Inflammatory macrophage (primary cell): ENCODE measurements around the gene STX16.

Source experiments
- DNase-seq, 2 donors: peaks; one replicate each; pipeline ENCODE4 v3.0.0-alpha.2; 2020 to 2022

The STX16 gene

DNA sequence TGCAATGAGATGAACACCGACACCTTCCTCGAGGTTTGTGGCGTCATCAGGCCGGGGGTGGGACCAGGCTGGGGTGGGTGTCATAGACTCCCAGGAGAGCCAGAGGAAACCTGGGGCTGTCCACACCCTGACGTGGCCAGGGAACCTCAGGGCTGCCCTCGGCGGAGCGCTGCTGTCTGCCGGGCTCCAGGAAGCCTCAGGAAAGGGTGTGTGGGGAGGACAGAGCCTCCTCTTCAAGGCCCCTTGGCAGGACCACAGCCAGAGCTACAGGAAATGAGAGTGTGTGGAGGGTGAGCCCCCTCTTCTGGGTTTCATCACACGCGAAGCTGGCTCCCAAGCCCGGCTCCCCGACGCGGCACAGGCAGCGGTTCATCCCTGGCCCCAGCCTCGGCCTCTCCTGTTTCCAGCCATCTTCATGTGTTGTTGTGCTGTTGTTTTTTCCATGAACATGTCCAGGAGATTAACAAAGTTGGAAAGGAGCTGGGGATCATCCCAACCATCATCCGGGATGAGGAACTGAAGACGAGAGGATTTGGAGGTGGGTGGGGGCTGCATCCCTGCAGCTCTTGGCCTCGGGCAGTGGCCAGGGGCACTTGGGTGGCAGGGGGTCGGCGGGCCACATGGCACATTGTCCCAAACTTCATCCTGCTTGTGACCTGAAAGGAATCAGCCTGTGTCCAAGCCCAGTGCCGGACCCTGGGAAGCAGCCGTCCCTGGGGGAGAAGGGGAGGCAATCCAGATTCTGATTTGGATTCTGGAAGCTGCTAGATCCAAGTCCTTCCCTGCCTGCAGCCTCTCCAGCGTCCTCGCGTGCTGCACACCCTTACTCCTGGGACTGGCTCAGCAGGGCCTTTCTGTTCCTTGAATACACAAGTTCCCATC, 47.9 kb downstream of the STX16 start:
- no peak for DNase-seq

DNA sequence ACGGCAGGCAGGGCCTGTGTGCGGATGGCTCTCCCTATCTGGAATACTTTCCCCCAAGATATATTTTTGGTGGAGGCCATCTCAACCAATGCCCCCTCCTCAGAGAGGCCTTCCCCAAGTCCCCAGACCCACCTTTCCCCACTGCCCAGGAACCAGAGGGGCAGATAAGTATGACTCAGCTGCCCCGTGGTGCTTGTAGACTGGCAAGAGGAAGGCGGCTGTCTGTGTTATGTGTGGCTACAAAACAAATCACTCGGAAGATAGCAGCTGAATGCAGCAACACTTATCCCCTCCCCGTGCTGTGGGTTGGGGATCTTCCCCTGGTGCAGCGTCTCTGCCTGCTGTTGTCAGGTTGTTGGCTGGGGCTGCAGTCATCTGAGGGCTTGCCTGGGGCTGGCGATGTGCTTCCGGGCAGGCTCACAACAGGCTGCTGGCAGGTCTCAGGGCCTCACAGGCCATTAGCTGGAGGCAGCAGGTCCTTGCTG, 48.6 kb downstream of the STX16 start:
- no peak for DNase-seq

DNA sequence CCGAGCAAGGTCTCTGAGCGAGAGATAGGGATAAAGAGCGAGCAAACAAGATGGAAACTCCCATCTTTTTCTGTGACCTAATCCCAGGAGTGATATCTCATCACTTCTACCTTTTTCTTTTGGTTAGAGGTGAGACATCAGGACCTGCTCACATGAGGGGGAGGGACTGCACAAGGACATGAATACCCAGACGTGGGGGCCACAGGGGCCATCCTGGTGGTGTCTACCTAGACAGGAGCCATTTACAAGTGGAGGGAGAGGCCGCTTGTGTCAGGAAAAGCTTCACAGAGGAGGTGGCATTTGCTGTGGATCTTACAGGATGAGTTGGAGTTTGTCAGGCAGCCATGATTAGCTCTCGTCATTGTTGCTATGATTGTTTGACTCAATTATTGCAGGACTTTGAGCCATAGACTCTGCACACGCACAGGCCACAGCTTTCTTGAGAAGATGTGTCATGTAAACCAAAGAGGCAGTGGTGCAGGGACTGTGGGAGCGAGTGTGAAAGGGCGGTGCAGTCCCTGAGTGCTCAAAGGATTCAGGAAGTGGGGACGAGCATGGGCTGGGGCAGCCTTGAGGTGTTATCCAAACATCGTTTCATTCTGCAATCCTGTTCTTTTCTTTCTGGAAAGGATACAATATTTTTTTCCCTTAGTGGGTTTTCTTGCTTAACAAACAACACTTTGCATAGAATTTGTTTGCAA, 49.2 kb downstream of the STX16 start:
- DNase-seq: no peak

DNA sequence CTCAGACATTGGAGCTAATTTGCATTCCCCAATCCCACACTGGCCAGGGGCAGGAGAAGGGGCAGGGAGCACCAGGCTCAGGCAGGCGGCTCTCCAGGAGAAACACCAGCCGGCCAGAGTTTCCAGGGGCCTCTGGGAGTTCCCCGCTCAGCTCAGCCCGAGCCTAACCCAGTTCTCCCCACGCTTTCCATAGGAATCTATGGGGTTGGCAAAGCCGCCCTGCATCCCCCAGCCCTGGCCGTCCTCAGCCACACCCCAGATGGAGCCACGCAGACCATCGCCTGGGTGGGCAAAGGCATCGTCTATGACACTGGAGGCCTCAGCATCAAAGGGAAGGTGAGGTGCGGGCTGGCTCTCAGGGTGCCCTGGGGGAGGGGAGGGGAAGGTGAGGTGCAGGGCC, 49.7 kb downstream of the STX16 start:
- DNase-seq: no peak

DNA sequence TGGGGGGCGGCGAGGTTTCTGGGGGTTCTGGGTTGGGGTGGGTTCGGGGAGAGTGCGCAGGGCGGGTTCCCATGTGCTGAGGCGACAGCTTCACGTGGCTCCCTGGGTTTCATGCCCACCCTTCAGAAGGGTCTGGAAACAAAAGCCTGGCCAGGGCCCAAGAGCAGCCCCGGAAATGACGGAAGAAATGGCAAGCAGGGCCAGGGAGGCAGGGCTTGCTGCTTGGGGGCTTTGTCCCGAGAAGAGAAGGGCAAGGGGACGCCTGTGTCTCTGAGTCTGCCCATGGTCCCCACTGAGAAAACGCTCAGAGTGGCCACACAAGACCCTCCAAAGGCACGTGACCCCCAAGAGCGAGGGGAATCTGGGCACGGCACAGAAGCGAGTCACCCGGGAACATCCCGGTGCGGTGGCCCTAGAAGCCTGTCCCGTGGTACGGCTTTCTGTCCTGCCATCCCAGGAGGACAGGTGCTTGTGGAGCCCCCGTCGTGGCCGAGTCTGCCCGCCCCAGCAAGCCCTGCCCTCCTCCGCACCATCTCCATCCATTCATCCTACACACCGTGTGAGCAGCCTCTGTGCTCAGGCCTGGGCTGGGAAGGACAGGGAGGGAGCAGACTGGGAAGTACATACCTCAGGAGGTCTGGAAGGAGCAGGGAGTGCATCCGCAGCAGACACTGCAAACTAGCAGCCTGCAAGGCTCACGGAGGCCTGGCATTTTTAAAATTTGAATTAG, 50.5 kb downstream of the STX16 start:
- DNase-seq: no peak

DNA sequence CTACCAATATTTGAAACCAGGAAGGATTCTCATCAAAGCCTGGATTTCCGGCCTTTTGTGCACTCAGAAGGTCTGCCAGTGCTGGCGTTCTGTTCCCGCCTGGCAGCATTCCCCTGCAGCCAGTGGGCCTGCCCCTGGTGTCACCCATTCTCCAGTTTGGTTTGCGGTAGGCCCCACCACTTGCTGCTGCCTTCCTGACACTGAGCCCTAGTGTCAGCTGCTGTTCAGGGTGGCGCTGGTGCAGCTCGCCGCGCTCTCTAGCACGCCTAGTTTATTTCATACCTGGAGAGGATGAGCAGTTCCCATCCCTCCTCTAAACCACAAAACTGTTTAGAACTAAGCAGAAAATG, 51.1 kb downstream of the STX16 start:
- DNase-seq: no peak

DNA sequence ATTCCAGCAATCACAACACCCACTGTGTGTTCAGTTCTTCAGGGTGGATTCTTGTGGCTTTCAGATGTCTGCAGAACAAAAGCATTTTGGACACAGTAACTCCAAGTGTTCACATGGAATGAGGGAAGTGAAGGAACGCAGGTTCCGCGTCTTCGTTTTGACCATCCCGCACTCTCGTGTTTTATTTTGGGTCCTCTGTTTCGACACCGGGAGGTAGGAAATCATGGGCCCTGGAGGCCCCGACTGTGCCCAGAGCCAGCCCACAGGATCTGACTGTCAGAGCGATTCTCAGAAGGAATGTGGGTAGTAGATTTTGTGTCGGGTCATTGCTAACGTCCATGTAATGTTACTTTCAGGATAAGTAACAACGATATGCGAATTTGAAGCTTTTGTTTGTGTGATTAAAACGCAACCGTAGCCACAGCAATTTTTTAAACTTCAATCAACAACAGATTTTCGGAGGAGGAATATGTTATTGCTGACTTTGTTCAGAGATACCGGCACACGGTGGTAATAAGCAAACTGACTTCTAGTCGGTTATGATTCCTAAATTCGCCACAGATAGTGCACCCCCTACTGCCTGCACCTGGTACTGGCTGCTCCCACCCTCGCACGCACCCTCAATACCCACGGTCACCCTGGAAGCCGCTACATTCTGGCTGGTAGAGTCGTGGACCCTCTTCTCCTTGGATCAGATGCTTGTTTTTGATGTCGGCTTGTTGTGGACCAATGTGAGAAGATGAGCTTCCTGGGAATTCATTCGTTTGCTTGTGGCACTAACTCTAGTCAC, 52.0 kb downstream of the STX16 start:
- DNase-seq: no peak

DNA sequence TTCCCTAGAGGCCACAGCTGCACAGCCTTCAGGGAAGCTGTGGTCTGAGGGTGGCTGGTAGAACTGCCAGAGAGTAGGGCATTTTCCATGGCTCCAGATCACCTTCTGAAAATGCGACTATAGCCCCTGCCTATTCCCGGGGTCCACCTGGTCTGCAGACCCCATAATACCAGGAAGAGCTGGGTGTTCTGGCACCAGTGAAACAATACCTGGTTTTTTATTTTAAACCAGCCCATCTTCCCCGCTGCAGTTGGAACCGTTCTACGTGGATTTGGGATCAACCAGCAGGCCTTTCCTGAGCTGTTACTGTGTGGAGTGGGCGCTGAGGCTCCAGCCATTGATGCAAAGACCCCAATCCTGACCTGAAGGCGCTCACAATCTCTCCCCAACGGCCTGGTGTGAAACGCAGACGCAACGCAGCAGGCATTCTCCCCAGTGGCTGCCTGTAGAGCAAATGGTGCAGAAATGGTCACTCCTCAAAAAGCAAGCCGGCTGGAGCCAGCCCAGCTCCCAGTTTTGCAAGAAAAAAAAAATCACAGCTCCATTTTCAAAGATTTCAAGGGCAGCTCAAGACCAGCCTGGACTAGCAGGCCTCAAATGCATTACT, 52.8 kb downstream of the STX16 start:
- no peak for DNase-seq

DNA sequence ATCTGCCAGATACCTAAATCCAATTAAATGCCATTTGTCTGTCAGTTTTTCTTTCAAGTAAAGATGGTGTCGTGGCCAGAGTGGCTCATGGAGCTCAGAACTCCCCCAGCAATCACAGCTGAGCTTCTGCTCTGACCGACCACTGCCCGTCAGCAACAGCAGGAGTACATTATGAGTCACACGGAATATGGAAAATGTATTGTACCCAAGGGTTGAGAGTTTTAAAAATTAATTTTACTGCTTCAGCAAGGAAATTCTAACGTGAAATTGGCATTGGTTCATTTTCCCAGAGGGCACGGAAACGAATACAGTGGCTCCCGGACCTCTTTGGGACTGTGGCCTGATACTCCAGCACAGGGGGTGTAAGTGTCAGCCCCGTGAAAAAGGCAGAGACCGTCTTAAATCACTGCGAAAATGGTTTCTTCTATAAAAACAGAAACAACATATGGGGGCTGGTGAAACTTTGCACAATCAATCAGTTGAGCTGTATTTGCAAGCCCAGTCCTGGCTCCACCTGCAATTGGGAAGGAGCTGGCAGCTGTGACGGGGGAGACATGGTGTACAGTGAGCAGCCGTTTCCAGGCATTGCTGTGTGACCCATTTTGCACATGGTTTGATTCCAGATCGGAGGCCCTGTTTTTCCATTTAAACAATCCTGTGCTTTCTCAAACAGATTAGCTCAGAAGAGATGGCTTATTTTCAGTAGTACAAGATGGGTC, 54.3 kb downstream of the STX16 start:
- DNase-seq: no peak

DNA sequence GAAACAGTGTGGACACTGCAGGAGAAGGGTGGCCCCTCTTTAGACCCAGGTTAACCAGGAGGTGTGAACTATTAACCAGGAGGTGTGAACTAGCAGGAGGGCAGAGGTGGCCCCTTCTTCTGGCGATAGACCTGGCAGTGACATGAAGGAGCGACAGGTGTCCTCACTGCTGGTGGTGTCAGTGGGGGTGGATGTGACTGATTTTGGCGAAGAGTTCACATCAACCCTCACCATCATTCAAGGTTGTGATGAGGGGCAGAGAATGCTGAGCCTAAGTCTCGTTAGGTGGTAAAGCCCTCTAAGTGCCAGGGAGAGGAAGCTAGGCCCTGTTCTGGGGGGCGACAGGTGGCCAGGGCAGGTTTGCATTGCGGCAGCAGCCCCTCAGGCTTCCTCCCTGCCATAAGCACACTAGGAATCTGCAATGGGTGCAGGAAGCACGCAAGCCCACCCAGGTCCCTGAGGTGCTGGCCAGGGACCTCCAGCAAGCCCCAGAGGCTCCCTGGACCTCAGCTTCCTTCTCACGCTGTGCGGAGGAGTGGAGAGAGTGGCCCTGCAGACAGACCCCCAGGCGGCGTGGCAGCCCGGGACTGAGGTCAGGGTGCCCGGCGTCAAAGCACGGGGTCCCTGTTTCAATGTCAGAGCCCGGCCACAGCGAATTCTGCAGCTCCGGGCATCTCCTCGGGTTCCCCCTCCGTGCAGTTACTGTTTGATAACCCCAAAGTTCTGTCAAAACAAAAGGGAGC, 55.2 kb downstream of the STX16 start:
- no peak for DNase-seq

DNA sequence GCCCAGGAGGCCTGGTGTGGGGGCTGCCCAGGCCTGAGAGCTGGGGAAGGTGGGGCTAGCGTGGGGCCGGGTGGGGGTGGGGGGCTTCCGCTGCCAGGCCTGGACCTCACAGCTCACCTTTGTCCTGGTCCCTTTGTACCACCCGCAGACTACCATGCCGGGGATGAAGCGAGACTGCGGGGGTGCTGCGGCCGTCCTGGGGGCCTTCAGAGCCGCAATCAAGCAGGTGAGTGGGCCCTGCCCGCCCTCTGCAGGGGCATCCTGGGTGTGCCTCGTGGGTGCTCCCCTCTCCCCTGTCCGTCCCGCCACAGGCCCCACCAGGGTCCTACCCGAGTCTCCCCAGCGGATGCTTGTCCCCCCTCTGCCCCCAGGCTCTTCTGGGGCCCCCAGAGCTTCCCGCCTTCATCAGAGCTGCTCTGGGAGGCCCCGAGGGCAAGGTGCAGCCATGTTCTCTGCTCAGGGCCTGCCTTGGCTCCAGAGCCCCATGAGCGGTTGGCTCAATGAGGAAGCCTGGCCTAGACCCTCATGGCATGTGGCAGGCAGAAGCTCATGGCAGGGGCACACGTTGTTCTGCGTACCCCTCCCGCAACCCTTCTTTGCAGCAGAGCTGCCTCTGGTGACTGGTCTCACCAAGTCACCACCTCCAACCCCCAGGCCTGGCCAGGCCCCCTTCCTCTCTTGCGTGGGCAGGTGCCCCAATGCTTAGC, 56.0 kb downstream of the STX16 start:
- no peak for DNase-seq

DNA sequence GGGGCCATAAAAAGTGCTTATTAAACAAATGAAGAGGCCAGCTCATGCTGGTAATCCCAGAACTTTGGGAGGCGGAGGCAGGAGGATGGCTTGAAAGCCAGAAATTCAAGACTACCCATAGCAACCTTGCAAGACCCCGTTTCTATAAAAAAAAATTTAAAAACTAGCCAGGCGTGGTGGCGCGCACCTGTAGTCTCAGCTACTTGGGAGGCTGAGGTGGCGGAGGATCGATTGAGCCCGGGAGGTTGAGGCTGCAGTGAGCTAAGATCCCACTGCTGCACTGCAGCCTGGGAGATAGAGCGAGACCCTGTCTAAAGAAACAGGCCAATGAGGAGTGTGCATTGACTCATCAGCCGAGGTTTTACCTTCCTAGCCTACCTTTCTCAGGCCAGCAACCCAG, 56.7 kb downstream of the STX16 start:
- DNase-seq: no peak

DNA sequence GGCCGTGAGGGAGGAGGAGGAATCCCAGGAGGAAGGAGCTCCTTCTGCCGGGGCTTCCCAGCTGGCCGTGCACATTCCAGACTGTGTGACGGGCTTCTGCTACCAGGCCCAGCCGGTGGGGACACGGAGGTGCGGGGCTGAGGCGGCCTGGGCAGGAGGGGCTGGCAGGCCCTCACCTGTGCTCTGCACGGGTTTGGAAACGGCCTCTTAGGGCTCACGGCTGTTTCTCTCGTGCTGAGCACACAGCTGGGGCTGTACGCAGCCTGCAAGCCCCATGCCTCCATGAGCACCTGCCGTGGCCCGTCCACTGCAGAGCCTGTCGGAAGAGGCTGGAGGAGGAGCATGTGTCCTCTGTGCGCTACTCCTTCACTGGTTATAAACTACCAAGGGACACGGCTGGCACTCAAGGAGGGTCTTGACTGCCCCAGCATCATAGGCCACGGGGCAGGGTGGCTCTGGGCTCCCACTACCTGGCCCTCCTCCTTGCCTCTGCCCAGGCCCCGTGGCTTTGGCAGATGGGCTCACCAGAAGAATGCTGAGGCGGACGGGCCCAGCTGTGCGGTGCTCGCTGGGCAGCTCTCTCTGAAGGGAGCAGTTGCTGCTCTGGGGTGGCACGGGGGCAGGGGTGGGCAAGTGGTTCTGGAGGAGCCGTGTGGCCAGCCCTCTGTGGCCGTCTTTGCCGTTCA, 57.3 kb downstream of the STX16 start:
- DNase-seq: no peak

DNA sequence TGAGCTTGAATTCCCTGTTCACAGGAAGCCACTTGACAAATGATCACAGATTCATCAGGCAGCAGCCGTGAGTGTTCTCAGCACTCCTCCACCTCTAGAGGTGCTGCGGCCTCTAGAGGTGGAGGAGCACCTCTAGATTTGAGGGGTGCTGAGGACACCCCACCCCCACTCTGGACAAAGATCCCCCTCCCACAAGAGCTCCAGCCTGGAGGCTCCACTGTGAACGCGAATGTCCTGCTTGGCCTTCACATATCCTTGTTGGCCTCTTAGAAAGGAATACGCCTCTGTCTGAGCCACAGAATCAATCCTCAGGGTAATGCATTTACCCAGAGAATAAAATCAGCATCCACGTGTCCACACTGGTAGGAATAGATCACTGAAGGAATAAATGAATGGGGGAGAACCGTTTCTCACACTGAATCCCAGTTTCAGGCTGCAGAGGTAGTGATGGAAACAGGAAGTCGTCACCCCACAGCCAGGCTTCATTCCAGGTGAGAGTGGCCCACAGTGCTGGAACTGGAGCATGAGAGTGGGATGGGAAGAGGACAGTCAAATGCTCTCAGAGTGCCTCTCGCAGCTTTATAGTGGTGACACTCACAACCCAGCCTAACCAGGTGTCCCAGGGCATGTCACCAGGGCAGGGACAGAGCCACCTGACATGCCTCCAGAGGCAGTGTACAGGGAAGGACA, 58.1 kb downstream of the STX16 start:
- no peak for DNase-seq

DNA sequence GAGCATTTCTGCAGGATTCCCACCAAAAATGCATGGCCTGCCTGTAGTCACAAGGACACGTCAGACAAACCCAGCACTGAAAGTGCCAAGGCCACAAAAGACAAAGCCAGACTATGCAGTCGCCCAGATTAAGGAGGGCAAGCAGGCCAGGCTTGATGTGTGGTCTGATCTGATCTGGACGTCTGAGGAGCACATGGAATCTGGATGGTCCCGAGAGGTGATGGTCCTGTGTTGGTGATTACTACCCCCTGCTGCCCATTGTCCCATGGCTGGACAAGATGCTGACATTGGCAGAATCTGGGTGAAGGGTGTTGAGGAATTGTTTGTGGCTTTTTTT, 58.6 kb downstream of the STX16 start:
- no peak for DNase-seq

DNA sequence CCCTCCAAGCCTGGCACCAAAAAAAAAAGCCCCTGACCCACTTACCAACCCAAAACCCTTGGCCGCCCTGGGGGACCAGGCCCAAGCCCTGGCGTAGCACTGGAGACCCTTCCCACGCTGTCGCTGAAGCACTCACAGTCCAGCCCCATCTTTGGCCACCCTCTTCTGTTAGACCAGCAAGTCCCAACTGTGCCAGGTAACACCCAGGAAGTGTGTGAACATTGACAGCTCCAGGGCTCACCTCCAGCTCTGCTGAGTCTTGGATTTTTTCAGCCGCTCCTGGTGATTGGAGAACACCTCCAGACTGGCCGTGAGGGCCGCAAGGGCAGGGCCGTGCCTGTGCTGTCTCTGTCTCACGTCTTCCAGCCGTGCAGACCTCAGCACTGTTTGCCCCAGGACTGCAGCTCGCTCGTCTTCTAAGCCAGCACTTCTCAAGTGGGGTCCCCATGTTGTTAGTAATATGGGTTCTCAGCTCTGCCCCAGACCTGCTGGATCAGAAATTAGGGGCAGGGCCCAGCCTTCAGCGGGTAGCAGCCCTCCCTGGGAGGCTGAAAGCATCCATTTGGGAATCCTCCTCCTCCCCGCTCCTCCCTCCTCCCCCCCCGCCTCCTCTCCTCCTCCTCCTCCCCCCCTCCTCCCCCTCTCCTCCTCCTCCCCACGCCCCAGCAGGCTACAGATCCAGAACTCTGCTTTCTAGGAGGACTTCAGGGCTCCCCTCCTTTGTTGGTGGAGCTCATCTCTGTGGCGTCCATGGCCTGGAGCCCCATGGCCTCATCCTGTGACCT, 59.6 kb downstream of the STX16 start:
- no peak for DNase-seq

DNA sequence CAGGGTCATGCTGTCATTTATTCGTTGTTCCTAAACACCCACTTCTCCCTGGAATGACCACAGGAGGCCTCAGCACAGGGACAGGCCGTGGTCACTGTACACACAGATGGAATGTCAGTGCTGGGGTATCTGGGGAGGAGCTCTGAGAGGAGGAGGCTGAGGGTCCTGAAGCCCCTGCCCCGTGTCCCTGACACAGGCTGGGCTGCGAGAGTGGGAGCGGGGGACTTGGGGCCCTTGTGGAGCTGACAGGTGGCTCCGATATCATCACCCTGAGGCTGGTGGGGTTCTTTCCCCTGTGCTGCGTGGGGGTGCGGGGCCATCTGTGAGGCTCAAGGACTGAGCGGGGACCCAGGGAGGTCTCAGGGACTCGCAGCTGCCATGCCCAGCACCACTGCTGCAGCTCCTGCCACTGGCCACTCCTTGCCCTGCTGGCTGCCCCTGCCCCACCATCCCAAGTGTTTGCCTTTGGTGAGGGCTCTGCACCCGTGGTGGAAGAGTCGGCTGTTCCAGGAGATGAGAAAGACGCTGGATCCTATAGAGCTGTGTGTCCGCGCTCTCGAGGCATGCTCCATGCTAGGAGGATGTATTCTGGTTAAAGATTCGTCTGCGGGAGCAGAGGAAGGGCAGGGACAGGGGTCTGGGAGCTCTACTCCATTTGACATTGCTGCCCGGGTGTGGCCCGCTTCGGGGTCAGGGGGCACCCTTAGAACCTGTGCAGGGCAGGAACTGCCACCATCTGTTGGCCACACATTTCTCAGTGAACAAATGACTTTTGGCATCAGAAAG, 60.4 kb downstream of the STX16 start:
- DNase-seq: peak in 1 of 2 donors; percentile 43
